GM19193 (cell line): ENCODE data around the gene NT5DC1.

Experiments used
- POLR2A ChIP-seq: IDR thresholded peaks from 4 replicates; pipeline ENCODE4 v1.6.1; 2011; ENCODE audit not compliant: insufficient read depth, insufficient read length; ENCODE audit errors: extremely low read depth

The NT5DC1 gene

DNA sequence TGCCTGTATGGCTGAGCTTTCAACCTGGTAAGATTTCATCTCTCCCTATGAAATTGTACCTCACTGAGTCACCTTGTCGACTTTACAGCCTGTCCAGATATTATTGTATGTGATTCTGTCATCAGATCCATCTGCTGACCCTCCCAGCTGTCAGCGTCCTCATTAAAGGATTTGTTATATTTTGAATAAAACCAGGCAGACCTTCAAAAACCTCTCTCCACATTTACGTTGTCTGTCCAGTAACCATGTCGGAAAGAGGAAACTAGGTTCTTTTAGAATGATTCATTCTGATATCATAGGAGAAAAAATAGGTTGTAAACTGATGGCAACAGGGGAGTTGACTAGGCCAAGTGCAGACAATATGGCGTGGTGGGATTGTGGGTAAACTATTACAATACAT lies 114.8 kb downstream of the NT5DC1 start:
- TF ChIP-seq POLR2A = no peak

DNA sequence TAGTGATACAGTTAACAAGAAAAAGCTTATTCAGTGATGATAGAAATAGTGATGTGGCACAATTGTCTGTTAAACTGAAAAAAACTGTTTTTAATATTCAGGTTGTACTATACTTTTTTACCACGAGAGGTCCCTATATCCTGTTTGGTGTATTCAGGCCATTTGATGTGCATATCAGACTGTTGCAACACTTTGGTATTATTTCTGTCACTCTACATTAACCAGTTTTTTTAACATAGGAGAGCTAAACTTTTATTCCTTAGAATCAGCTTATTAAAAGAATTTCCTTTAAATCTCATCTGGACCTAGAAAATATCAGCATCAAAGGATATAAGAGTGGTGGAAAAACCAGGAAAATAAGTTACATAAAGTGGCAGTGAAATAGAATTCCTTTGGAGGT lies 116.4 kb downstream of the NT5DC1 start:
- no peak for TF ChIP-seq POLR2A

DNA sequence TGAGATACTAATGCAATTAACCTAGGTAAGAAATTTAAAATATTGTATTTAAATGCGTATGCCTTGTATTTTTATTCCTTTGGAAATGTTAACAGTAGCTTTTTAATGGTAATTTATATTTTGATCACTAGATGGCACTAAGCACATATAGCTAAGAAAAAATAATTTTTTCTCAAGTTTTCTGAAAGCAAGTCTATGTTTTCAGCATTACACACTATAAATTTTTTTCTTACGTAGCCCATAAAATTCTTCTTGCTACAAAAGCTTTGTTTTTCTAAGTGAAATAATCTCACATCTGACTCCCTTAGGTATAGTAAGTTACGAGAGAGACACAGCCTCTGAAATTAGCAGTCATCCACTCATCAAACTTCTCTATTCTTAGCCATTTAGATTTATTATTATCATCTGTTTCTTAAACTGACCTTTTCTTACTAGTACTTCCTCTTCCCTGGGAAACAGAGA lies 117.5 kb downstream of the NT5DC1 start:
- no peak for TF ChIP-seq POLR2A

DNA sequence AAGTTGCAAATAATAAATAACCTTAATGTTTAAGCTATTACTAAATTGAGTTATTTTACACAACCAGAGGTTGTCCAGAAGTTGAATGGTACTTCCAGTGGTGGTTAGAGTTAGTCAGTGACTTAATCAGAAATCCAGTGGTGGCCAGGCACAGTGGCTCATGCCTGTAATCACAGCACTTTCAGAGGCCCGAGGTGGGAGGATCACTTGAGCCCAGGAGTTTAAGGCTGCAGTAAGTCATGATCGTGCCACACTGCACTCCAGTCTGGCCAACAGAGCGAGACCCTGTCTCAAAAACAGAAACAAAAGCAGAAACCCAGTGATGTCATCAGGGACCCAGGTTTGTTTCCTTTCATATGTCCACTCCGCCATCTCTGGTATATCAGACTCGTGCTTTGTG lies 118.2 kb downstream of the NT5DC1 start:
- TF ChIP-seq POLR2A = no peak

DNA sequence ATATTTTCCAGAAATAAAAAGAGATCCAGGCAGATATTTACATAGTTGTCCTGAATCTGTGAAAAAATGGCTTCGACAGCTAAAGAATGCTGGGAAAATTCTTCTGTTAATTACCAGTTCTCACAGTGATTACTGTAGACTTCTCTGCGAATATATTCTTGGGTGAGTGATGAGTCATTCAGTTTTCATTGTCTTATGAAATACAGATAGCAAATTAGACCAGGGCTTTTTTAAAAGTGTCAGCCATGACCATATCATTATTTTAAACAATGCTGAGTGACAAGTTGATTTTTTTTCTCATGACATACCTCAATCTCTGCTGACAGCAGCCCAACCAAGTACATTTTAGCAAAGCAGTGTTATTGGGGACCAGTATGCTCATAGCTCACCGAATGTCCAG lies 120.4 kb downstream of the NT5DC1 start:
- TF ChIP-seq POLR2A = no peak

GRCh38 chr6:116221911-116222310 lies 121.3 kb downstream of the NT5DC1 start:
- no peak for TF ChIP-seq POLR2A

- no peak for TF ChIP-seq POLR2A
Measured at GRCh38 chr6:116223355-116223754, 122.7 kb downstream of the NT5DC1 start.

- TF ChIP-seq POLR2A = no peak
Measured at GRCh38 chr6:116229287-116229913, 128.7 kb downstream of the NT5DC1 start.

- no peak for TF ChIP-seq POLR2A
Measured at GRCh38 chr6:116234689-116235088, 134.0 kb downstream of the NT5DC1 start.

DNA sequence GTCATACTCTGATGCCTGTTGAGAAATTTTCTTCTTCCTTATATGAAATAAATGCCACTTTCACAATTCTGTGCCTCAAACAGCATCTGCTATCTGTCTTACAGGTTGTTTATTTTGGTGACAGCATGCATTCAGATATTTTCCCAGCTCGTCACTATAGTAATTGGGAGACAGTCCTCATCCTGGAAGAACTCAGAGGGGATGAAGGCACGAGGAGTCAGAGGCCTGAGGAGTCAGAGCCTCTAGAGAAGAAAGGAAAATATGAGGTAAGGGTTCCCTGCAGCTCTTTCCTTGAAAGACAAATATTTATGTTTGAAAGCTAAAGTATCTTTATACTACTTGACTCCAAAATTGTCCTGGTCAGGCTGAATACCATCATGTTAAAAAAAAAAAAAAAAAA lies 137.4 kb downstream of the NT5DC1 start:
- no peak for TF ChIP-seq POLR2A

GRCh38 chr6:116239256-116239655 lies 138.6 kb downstream of the NT5DC1 start:
- no peak for TF ChIP-seq POLR2A

- TF ChIP-seq POLR2A = no peak
Measured at GRCh38 chr6:116239856-116240255, 139.2 kb downstream of the NT5DC1 start.

- TF ChIP-seq POLR2A = no peak
Measured at GRCh38 chr6:116244284-116244683, 143.6 kb downstream of the NT5DC1 start.

DNA sequence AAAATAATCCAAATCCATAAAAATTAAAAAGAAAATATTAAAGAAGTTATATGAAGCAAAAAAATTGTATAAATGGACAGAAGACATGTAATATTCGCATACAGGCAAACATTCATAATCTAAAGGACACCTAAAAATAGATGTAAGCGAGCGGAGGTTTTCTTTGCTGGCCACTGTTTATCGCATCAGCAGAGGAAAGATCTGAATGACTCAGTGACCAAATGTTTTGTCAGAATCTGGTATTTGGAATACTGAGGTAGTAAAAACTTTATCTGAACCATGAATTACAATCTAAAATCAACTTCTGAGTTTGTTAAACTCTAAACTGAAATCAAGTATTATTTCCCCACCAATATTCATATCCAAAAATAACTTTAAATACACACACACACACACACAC lies 145.4 kb downstream of the NT5DC1 start:
- no peak for TF ChIP-seq POLR2A

DNA sequence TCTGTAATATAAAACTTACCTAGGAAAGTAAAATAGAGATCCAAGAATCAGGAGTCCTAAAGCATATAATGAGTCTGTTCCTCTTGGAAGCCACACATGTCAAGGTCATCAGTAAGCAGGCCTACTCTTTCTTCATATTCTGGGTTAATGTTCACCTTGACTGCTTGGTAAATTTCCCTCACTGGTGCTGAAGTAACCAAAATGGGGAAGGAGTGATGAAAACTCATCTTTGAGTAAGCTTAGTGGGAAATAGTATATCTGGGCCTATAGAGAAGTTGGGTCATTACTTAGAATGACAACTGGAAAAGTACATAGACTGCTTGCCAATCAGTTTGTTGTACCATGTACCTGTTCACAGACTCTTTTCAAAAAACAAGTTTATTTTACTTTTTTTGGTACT lies 146.6 kb downstream of the NT5DC1 start:
- no peak for TF ChIP-seq POLR2A

- no peak for TF ChIP-seq POLR2A
Measured at GRCh38 chr6:116248577-116248976, 147.9 kb downstream of the NT5DC1 start.
